ENCODE data around the gene PDE8A. TPM values are rescaled to one million over a fixed set of nuclear protein-coding genes. Genes with fewer than 3 reads are reported as not detected.

Gene PDE8A
- total and polyA plus RNA-seq, 2 experiments from 2014 or later, result 5.6 to 7.5 TPM

- Mint-ChIP-seq H3K27me3 (ENCODE audit: insufficient read depth, low read depth, poor library complexity) (no peaks in the 10 kb centered on the region), H3K27ac (peak overlapping the region; percentile 9; the same call in 1 of the 2 replicates), H3K4me1 (peaks cover 34% of the 10 kb centered on the region), H3K36me3 (ENCODE audit: low read depth) (no peaks in the 10 kb centered on the region), H3K4me3 (no peak overlapping the region), H3K9me3 (no peaks in the 10 kb centered on the region)
- Histone ChIP-seq H3K9me2 (ENCODE audit: insufficient read depth) (no peaks in the 10 kb centered on the region), H3K36me3 (ENCODE audit: insufficient read depth) (no peaks in the 10 kb centered on the region), H3K79me2 (replicated peaks; ENCODE audit: insufficient read depth) (peaks cover 6% of the 10 kb centered on the region; the same call in 1 of the 2 replicates), H3K4me2 (no peak overlapping the region), H3K27me3 (ENCODE audit: insufficient read depth) (no peaks in the 10 kb centered on the region), H3K4me1 (ENCODE audit: insufficient read depth) (peaks cover 47% of the 10 kb centered on the region), H3K4me3 (no peak overlapping the region), H2AFZ (no peak overlapping the region), H4K20me1 (replicated peaks; ENCODE audit: insufficient read depth) (no peaks in the 10 kb centered on the region; the same call in 1 of the 2 replicates), H3K27ac (ENCODE audit: low read depth) (no peak overlapping the region), H3F3A (replicated peaks; ENCODE audit: low read depth) (no peaks in the 10 kb centered on the region)
- no peak for DNase-seq (ENCODE audit: low spot score)
- ATAC-seq, result peak; percentile 27
- TF ChIP-seq JUNB (IDR thresholded peaks at IDR 0.05; ENCODE audit: unreplicated experiment) (no peak), STAT1 (IDR thresholded peaks at IDR 0.05; ENCODE audit: unreplicated experiment) (no peak), EZH2phosphoT487 (IDR thresholded peaks at IDR 0.05; ENCODE audit: unreplicated experiment) (no peak), ETS1 (IDR thresholded peaks at IDR 0.05) (no peak), POLR2AphosphoS5 (IDR thresholded peaks at IDR 0.05; ENCODE audit: low read depth) (no peak), CTCF (conservative IDR thresholded peaks at IDR 0.05; ENCODE audit: low read depth in 2 of 2) (no peak), ZNF462 (CRISPR knock-in tag; IDR thresholded peaks at IDR 0.05) (no peak), REST (IDR thresholded peaks at IDR 0.05; ENCODE audit: unreplicated experiment) (no peak), CREB1 (CRISPR knock-in tag; IDR thresholded peaks at IDR 0.05; ENCODE audit: low read depth) (no peak), EZH2 (IDR thresholded peaks at IDR 0.05; ENCODE audit: low read depth, unreplicated experiment) (no peak), ZNF331 (CRISPR knock-in tag; IDR thresholded peaks at IDR 0.05; ENCODE audit: low read depth) (no peak), NANOG (IDR thresholded peaks at IDR 0.05; ENCODE audit: borderline replicate concordance) (no peak), ZNF114 (CRISPR knock-in tag; IDR thresholded peaks at IDR 0.05) (no peak)
These were observed 48.8 kb downstream of the PDE8A start for GRCh38 chr15:85030301-85030929.
